Stimulated activated CD8-positive, alpha-beta memory T cell treated with anti-CD3 and anti-CD28 coated beads, Interleukin-7, amount 100 ng/mL, for 24 hours (primary cell): ENCODE data around the gene OR1F1.

Experiments
- DNase-seq: peaks from one replicate; pipeline ENCODE4 v3.0.0-alpha.2; 2020; ENCODE audit warnings: low read depth

OR1F1 gene

GRCh38 chr16:3249020-3249419, 61.0 kb downstream of the OR1F1 start:
- DNase-seq, result no peak

- no peak for DNase-seq
These were observed 61.4 kb downstream of the OR1F1 start for GRCh38 chr16:3249451-3249850.

- no peak for DNase-seq
These were observed 65.0 kb downstream of the OR1F1 start for GRCh38 chr16:3252967-3253366.

GRCh38 chr16:3254309-3254708, 66.3 kb downstream of the OR1F1 start:
- no peak for DNase-seq
